Measurements from ENCODE around the gene AGPAT3. TPM values are rescaled to one million over a fixed set of nuclear protein-coding genes. Genes with fewer than 3 reads are reported as not detected.

AGPAT3 gene
- total RNA-seq, 2 donors from 2014 or later, result 31.3 to 53.5 TPM

DNA sequence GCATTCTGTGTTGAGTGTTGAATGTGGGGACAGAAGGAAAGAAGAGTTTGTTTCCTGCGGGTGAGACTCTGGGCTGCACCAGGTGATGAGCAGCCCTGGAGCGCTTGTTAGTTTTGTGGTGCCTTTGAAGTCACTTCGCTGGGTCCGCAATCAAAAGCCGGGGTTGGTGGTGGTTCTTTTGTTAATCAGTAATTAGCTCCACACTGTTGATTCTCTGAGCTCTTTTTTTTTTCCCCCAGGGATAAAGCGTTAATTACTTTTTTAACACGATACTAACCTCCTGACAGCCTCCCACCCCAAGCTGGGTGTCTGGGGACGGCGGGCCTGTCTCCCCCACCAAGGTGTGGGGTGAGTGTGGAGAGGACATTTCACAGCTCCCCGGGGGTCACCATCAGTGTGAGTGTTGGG lies 56.6 kb downstream of the AGPAT3 start:
- no peak overlapping the region for H3K4me3 ChIP-seq
- H3K9me3 ChIP-seq, result no peaks in the 10 kb centered on the region
- H3K36me3 ChIP-seq, result no peaks in the 10 kb centered on the region
- no peak for DNase-seq (ENCODE audit: low spot score)
- no peak overlapping the region for H3K27ac ChIP-seq
- H3K27me3 ChIP-seq (replicated peaks; ENCODE audit: insufficient read depth), result no peaks in the 10 kb centered on the region
- TF ChIP-seq POLR2AphosphoS5 (IDR thresholded peaks at IDR 0.05) (no peak), POLR2A (IDR thresholded peaks at IDR 0.05) (no peak)
- TF ChIP-seq, protein P1, sequence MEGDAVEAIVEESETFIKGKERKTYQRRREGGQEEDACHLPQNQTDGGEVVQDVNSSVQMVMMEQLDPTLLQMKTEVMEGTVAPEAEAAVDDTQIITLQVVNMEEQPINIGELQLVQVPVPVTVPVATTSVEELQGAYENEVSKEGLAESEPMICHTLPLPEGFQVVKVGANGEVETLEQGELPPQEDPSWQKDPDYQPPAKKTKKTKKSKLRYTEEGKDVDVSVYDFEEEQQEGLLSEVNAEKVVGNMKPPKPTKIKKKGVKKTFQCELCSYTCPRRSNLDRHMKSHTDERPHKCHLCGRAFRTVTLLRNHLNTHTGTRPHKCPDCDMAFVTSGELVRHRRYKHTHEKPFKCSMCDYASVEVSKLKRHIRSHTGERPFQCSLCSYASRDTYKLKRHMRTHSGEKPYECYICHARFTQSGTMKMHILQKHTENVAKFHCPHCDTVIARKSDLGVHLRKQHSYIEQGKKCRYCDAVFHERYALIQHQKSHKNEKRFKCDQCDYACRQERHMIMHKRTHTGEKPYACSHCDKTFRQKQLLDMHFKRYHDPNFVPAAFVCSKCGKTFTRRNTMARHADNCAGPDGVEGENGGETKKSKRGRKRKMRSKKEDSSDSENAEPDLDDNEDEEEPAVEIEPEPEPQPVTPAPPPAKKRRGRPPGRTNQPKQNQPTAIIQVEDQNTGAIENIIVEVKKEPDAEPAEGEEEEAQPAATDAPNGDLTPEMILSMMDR (IDR thresholded peaks at IDR 0.05), result no peak
- WGBS, result 81% methylated on average over 10 of the region's 10 CpGs
- intact Hi-C loops (cut with DNase I), result no loop called here
- peaks cover 7% of the 10 kb centered on the region for H3K4me1 ChIP-seq (replicated peaks)

DNA sequence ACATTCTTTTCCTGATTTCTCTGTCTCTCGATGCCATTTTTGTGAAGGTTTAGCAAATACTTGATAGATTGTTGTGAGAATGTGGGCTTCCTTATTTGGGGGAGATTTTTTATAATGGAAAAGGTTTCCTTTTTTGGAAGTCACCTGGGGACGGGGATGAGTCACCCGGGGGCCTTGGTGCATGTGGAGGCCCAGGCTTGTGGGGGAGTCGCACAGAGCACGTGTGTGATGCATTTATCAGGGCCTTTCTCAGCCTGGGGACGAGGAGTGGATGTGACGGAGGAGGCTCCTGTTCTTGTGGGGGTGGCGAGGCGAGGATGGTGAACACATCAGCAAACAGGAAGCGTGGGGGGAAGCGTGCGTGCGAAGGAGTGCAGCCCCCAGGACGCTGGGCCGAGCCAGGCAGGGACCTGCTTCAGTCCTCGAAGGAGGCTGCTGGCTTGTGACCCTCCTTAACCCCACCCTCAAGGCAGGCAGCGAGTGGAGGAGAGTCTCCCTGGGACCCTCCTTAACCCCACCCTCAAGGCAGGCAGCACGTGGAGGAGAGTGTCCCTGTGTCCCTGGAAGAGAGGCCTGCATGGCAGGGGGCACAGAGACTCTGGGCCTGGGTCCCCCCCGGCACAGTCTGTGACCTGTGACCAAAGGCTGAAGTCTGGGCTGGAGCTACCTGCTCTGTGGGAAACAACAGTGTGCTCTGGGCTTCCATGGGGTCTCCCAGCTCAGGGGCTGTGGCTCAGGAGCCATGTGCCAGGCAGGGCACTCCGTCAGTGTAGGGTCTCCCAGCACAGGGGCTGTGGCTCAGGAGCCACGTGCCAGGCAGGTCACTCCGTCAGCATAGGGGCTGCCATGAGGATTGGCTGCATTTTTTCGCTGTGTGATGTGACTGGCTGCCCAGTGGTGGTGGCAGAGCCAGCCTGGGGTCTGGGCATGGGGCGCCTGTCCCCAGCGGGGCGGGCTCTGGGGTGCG lies 57.2 kb downstream of the AGPAT3 start:
- H3K9me3 ChIP-seq, result no peaks in the 10 kb centered on the region
- no peak for DNase-seq (ENCODE audit: low spot score)
- H3K36me3 ChIP-seq, result no peaks in the 10 kb centered on the region
- WGBS, result 77% methylated on average over 25 of the region's 27 CpGs
- H3K27me3 ChIP-seq (replicated peaks; ENCODE audit: insufficient read depth), result no peaks in the 10 kb centered on the region
- H3K27ac ChIP-seq, result no peak overlapping the region
- no peak overlapping the region for H3K4me3 ChIP-seq
- intact Hi-C loops (cut with DNase I), result no loop called here
- H3K4me1 ChIP-seq (replicated peaks), result peaks cover 7% of the 10 kb centered on the region
- TF ChIP-seq POLR2A (IDR thresholded peaks at IDR 0.05) (no peak), POLR2AphosphoS5 (IDR thresholded peaks at IDR 0.05) (no peak)
- TF ChIP-seq, protein P1 (IDR thresholded peaks at IDR 0.05), result no peak

DNA sequence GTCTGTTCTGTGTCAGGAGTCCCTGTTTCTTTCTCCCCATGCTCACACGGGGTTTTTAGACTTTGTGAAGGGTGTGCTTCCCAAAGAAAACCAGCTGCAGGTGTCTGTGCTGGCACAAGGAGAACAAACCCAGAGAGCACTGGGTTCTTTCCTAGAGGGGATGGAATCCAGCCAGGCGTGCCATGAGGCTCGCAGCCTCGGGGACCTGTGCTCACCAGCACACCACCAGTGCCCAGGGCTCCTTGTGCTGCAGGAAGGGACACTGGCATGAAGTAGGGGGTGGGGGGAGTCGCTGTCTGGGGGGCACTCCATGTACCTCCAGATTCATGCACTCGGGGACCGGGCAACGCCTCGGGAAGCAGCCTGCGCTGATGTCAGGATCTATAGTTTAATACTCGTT lies 57.9 kb downstream of the AGPAT3 start:
- Histone ChIP-seq H3K4me1 (replicated peaks) (peaks cover 7% of the 10 kb centered on the region), H3K4me3 (no peak overlapping the region), H3K27ac (no peak overlapping the region), H3K9me3 (no peaks in the 10 kb centered on the region), H3K36me3 (no peaks in the 10 kb centered on the region), H3K27me3 (replicated peaks; ENCODE audit: insufficient read depth) (no peaks in the 10 kb centered on the region)
- no peak for DNase-seq (ENCODE audit: low spot score)
- 59% methylated on average over 11 of the region's 11 CpGs for WGBS
- TF ChIP-seq, protein P1 (IDR thresholded peaks at IDR 0.05), result no peak
- TF ChIP-seq POLR2AphosphoS5 (IDR thresholded peaks at IDR 0.05), result no peak
- no peak for TF ChIP-seq POLR2A (IDR thresholded peaks at IDR 0.05)
- intact Hi-C loops (cut with DNase I), result no loop called here

DNA sequence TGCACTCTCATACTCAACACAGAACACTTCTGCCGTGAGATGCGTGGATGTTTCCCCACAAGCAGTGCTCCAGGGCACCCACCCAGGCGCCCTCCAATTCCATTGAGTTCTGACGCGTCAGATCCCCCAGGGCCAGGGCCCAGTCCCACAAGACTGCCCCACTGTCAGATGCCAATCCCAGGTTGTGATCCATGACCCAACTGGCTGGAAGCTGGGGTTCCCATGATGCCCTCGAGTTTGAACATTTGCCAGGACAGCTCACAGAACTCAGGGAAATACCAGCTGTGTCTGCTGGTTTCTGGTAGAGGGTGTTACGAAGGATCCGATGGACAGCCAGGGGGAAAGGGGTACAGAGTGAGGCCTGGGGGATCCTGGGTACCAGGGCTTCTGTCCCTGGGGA lies 58.4 kb downstream of the AGPAT3 start:
- no peak for DNase-seq (ENCODE audit: low spot score)
- Histone ChIP-seq H3K9me3 (no peaks in the 10 kb centered on the region), H3K27ac (no peak overlapping the region), H3K27me3 (replicated peaks; ENCODE audit: insufficient read depth) (no peaks in the 10 kb centered on the region), H3K4me3 (no peak overlapping the region), H3K4me1 (replicated peaks) (peaks cover 11% of the 10 kb centered on the region), H3K36me3 (no peaks in the 10 kb centered on the region)
- TF ChIP-seq, protein P1 (IDR thresholded peaks at IDR 0.05), result no peak
- TF ChIP-seq POLR2AphosphoS5 (IDR thresholded peaks at IDR 0.05), result no peak
- TF ChIP-seq POLR2A (IDR thresholded peaks at IDR 0.05), result no peak
- 67% methylated on average over 8 of the region's 8 CpGs for WGBS
- intact Hi-C loops (cut with DNase I), result no loop called here

All from prostate gland (tissue), 2 donors.